HL-60/S4 treated with retinoic acid at 250 ng/mL for 4 days and 3 days (cell line): ENCODE measurements around the gene EYA2.
"Not testable (repeated sequence)": the region's sequence is repeated elsewhere in the genome, so short reads cannot be mapped to it uniquely, and the experiment has no call there.

Experiments used
- in situ Hi-C: fragments of 300-500 bp; cut with MboI; formaldehyde crosslinking; loops from 2 replicates; pipeline ENCODE4 v1.7.0; 2022; ENCODE audit warnings: low sequenced_read_pairs

The EYA2 gene

DNA sequence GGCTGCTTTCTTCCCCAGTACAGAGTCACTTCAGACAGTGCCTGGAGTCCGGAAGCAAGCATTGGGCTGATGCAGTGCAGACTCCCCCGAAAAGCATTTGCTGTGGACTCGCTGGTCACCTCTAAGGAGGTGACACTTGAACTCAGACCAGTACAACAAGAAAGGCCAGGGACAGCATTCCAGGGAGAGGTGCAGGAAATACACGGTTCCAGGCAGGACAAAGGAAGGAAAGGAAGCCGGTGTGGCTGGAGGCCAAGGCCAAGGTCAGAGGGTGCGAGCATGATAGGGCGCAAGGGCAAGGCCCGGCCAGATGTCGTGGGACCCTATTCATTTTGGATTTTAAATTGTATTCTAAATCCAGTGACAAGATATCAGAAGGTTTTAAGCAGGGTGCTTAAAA lies 300.9 kb downstream of the EYA2 start:
- in situ Hi-C loops, result loop anchor here (25.0 kb wide), 1 partner anchor 1417 kb away; no protein-coding TSS in a partner anchor

GRCh38 chr20:47196091-47197081 lies 301.7 kb downstream of the EYA2 start:
- in situ Hi-C loops, result loop anchor here (25.0 kb wide), 1 partner anchor 1416 kb away; no protein-coding TSS in a partner anchor

DNA sequence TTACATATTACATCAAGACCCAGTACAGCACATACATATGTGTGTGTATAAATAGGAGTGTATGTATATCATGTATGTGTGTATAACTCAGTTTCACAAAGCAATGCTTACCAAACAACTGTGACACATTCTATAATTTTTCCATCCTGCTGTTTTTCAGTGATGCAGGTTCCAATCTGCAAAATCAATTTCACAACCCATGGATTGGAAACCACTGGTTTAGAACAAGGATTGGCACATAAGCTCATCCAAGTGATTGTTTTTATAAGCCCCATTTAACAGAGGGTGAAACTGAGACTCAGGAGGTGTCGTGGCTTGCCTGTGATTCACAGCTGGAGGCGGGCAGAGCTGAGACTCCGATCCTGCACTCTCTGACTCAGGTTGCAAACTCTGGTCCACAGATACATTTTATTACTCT lies 303.6 kb downstream of the EYA2 start:
- in situ Hi-C loops, result loop anchor here (25.0 kb wide), 1 partner anchor 1414 kb away; no protein-coding TSS in a partner anchor

DNA sequence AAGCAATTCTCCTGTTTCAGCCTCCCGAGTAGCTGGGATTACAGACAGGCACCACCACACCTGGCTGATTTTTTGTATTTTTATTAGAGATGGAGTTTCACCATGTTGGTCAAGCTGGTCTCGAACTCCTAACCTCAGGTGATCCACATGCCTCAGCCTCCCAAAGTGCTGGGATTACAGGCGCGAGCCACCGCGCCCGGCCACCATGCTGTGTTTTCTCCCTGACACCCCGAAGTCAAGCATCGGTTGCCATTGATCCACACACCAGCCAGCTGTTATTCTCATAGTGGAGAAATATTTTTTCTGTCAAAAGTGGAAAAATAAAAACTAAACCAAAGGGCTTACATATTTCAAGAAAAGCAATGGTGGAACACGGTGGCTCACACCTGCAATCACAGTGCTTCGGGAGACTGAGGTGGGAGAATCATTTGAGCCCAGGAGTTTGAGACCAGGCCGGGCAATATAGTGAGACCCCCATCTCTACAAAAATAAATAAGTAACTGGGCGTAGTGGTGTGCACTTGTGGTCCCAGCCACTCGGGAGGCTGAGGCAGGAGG lies 304.4 kb downstream of the EYA2 start:
- in situ Hi-C loops, result loop anchor here (25.0 kb wide), 1 partner anchor 1413 kb away; no protein-coding TSS in a partner anchor

GRCh38 chr20:47201074-47201730 lies 306.6 kb downstream of the EYA2 start:
- in situ Hi-C loops, result no loop called here

- in situ Hi-C loops, result no loop called here
Observed at GRCh38 chr20:47202733-47203667, 308.4 kb downstream of the EYA2 start.

DNA sequence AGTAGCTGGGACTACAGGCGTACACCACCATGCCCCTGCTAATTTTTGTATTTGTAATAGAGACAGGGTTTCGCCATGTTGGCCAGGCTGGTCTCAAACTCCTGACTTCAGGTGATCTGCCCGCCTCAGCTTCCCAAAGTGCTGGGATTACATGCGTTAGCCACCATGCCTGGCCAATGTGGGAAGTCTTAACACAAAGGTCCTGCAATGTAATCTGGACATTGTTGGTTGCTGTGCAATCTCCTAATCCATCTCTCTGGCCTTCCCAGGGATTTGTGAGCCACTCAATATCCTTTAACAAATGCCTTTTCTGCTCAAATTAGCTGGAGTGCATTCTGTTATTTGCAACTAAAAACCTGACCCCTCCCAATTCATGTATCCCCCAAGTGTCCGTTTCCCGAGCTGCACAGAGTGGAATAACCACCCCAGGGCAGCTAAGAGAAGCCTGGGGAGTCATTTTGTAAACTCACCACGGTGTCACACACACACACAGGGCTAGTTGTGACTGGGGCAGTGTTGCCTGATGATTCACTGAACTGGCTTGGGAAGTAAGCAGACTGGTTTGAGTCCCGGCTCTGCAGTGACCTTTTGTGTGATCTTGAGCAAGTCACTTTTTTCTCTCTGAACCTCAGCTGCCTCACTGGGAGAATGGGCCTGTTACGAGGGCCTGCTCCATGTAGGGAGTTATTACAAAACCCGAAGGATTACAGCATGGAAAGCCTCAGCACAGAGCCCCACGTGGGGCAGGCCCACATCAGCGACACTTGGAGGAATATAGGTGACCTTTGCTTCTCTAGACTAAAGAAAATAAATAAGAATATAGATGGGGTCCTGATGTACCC lies 309.6 kb downstream of the EYA2 start:
- in situ Hi-C loops, result no loop called here

DNA sequence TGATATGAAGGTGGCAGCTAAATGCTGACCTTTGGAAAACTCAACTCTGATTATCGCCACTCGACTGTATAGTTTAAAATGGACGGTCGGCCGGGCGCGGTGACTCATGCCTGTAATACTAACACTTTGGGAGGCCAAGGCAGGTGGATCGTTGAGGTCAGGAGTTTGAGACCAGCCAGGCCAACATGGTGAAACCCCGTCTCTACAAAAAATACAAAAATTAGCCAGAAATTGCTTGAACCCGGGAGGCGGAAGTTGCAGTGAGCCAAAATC lies 310.1 kb downstream of the EYA2 start:
- in situ Hi-C loops, result not testable (repeated sequence)

GRCh38 chr20:47205577-47206123 lies 311.0 kb downstream of the EYA2 start:
- in situ Hi-C loops, result no loop called here

DNA sequence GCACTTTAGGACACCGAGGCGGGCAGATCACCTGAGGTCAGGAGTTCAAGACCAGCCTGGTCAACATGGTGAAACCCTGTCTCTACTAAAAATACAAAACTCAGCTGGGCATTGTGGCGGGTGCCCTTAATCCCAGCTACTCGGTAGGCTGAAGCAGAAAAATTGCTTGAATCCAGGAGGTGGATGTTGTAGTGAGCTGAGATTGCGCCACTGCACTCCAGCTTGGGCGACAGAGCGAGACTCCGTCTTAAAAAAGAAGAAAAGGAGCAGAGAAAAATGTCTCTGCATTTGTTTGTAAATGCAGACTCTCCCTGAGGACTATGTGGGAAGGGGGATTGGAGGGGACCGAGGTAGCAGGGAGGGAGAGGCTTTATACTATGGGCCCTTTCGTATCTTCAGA lies 311.9 kb downstream of the EYA2 start:
- in situ Hi-C loops, result not testable (repeated sequence)

DNA sequence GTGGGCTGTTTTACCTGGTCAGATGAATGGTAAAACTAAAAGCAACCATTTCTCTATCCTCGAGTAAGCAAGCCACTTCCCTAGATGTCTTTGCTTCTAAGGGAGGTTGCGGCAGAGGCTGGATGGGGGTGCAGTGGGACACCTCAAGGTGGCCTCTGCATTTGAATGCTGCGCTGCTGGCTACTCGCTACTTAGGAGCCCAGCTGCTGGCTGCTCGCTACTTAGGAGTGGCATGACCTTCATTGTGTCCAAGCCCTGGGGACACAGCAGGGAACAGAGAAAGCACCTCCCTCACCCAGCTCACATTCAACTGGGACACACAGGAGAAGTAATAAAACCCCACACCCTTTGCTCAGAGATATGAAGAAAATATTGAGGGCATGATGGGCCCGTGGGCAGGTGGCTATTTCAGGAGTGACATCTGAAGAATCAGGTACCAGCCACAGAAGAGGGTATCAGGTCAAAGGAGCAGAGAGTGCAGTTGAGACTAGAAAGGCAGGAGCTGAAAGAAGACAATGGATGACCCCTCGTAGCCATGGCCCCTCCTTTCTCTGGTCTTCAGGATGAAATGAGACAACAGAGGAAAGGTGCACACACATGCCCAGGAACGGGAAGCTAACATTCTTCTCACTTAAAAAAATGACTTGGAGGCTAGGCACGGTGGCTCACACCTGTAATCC lies 312.5 kb downstream of the EYA2 start:
- in situ Hi-C loops, result no loop called here

GRCh38 chr20:47208534-47209174 lies 314.0 kb downstream of the EYA2 start:
- in situ Hi-C loops, result no loop called here

- in situ Hi-C loops, result no loop called here
Observed at GRCh38 chr20:47209982-47210381, 315.3 kb downstream of the EYA2 start.

- in situ Hi-C loops, result no loop called here
Observed at GRCh38 chr20:47210470-47210869, 315.8 kb downstream of the EYA2 start.

GRCh38 chr20:47211036-47211435 lies 316.4 kb downstream of the EYA2 start:
- in situ Hi-C loops, result no loop called here

- in situ Hi-C loops, result no loop called here
Observed at GRCh38 chr20:47212606-47213207, 318.1 kb downstream of the EYA2 start.

DNA sequence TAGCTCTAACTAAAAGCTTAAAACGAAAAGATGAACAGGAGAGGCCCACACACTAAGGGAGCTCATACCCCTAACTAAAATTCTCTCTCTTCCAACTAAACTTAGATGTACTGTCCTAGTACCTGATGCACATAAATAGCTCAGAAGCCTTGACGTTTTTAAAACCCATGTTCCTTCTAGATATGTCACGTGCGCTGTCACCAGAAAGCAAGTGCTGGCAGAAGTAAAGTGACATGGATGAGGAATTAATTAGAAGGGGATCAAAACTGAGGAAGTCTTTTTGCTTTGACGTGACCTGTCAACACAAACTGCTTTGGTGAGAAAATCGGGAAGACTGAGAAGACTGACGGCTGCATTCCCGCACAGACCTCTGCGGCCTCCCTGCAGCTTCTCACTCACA lies 319.3 kb downstream of the EYA2 start:
- in situ Hi-C loops, result no loop called here
